HCT116 (cell line): ENCODE measurements around the gene LTA4H. TPM values are rescaled to one million over a fixed set of nuclear protein-coding genes. Genes with fewer than 3 reads are reported as not detected.

Source experiments
- ATAC-seq: fragments of 200-7000 bp; cut with Tn5 transposase; 2 replicates; pipeline ENCODE4 v1.9.1; 2020; ENCODE audit warnings: mild to moderate bottlenecking, moderate library complexity
- BruUV-seq: library from RNA; stranded (reverse); fragments of 400-500 nt; replicated peaks from 2 replicates; lab custom pipeline; 2021; lab: Mats Ljungman, UMichigan
- CTCF ChIA-PET: fragments of 300-600 bp; sonication (Branson Sonifier 250); formaldehyde crosslinking; loops from one replicate; lab custom pipeline; 2021; ENCODE audit warnings: antibody characterized with exemption; lab: Charles Lee
- POLR2A ChIA-PET: fragments of 300-600, 350-600 bp; sonication (Branson Sonifier 250); formaldehyde crosslinking; loops from one replicate; lab custom pipeline; 2021; ENCODE audit warnings: antibody characterized with exemption; lab: Charles Lee
- RAD21 ChIA-PET, 2 experiments: fragments of 300-600 bp; sonication (Branson Sonifier 250); formaldehyde crosslinking; loops; one replicate each; lab custom pipeline; 2023; ENCODE audit warnings: low total read pairs in 2 of 2; ENCODE audit not compliant: uncharacterized antibody in 2 of 2, unreplicated experiment in 2 of 2, low non-redundant PET in 1 of 2; lab: Charles Lee
- DNase-seq: peaks from one replicate; pipeline ENCODE4 v3.0.0-alpha.2; 2010; ENCODE audit warnings: low read depth, low spot score
- H2AFZ ChIP-seq: fragments of 200-600 bp; shearing (Covaris generic), sonication (generic); 2 replicates; pipeline ENCODE4 v1.6.1; 2017; ENCODE audit warnings: low read depth, mixed run types, mixed read lengths, antibody characterized with exemption, low read length; ENCODE audit not compliant: poor library complexity, severe bottlenecking
- H3K27ac ChIP-seq: 2 replicates; pipeline ENCODE4 v1.5.1; 2012; ENCODE audit warnings: low read depth, low read length
- H3K27me3 ChIP-seq: fragments of 200-600 bp; sonication (generic); 2 replicates; pipeline ENCODE4 v1.6.1; 2016; ENCODE audit warnings: mixed run types, low read length, mixed read lengths; ENCODE audit not compliant: insufficient read depth
- H3K36me3 ChIP-seq, 2 experiments: fragments of 200-500 bp in 1 of 2; fragments of 200-600 bp in 1 of 2; sonication (Bioruptor generic) in 1 of 2; sonication (generic) in 1 of 2; 2 replicates each; pipeline versions ENCODE4 v1.5.1 to v1.6.1; 2014 to 2016; ENCODE audit warnings: low read length in 2 of 2, inconsistent platforms in 1 of 2, mixed read lengths in 1 of 2, mixed run types in 1 of 2; ENCODE audit not compliant: insufficient read depth in 2 of 2, control insufficient read depth in 1 of 2
- H3K4me1 ChIP-seq, 2 experiments: fragments of 200-600 bp in 1 of 2; sonication (generic) in 1 of 2; 2 replicates each; pipeline versions ENCODE4 v1.5.1 to v1.6.1; 2012 to 2017; ENCODE audit warnings: low read length in 2 of 2, inconsistent platforms in 1 of 2, mild to moderate bottlenecking in 1 of 2, mixed read lengths in 1 of 2, mixed run types in 1 of 2, moderate library complexity in 1 of 2; ENCODE audit not compliant: insufficient read depth in 2 of 2, control insufficient read depth in 1 of 2
- H3K4me2 ChIP-seq: fragments of 200-600 bp; sonication (generic); 2 replicates; pipeline ENCODE4 v1.6.1; 2017; ENCODE audit warnings: mixed run types, low read length, mixed read lengths
- H3K4me3 ChIP-seq, 2 experiments: fragments of 200-600 bp in 1 of 2; sonication (generic) in 1 of 2; replicated peaks in 1 of 2; 2 replicates each; pipeline ENCODE4 v1.5.1; 2011 to 2016; ENCODE audit warnings: low read length in 2 of 2, control low read depth in 1 of 2, low read depth in 1 of 2, mild to moderate bottlenecking in 1 of 2, mixed read lengths in 1 of 2, mixed run types in 1 of 2
- H3K79me2 ChIP-seq: fragments of 200-600 bp; sonication (generic); 2 replicates; pipeline ENCODE4 v1.6.1; 2017; ENCODE audit warnings: mild to moderate bottlenecking, mixed run types, low read length, moderate library complexity, mixed read lengths; ENCODE audit not compliant: insufficient read depth
- H3K9ac ChIP-seq: fragments of 200-600 bp; sonication (generic); 2 replicates; pipeline ENCODE4 v1.6.1; 2016; ENCODE audit warnings: low read length, mixed read lengths
- H3K9me2 ChIP-seq: fragments of 200-600 bp; sonication (generic), shearing (Covaris generic); 2 replicates; pipeline ENCODE4 v1.6.1; 2017; ENCODE audit warnings: mixed run types, mild to moderate bottlenecking, moderate library complexity; ENCODE audit not compliant: insufficient read depth
- H3K9me3 ChIP-seq, 2 experiments: fragments of 200-500 bp in 1 of 2; fragments of 200-600 bp in 1 of 2; sonication (Bioruptor generic) in 1 of 2; sonication (generic) in 1 of 2; 2 replicates each; pipeline ENCODE4 v1.6.1; 2014 to 2017; ENCODE audit warnings: low read length in 2 of 2, mixed read lengths in 2 of 2, inconsistent platforms in 1 of 2, low read depth in 1 of 2, mild to moderate bottlenecking in 1 of 2, mixed run types in 1 of 2, moderate library complexity in 1 of 2; ENCODE audit not compliant: control insufficient read depth in 1 of 2, insufficient read depth in 1 of 2
- H4K20me1 ChIP-seq: fragments of 200-600 bp; sonication (generic), shearing (Covaris generic); 2 replicates; pipeline ENCODE4 v1.6.1; 2017; ENCODE audit warnings: mixed run types, mild to moderate bottlenecking, moderate library complexity; ENCODE audit not compliant: insufficient read depth
- CBX3 ChIP-seq: IDR thresholded peaks from 2 replicates; pipeline ENCODE4 v1.6.1; 2012; ENCODE audit warnings: low read depth
- EZH2phosphoT487 ChIP-seq: fragments of 200-600 bp; IDR thresholded peaks from 2 replicates; pipeline ENCODE4 v1.6.1; 2018; ENCODE audit warnings: antibody characterized with exemption, borderline replicate concordance
- JUND ChIP-seq: IDR thresholded peaks from 2 replicates; pipeline ENCODE4 v1.6.1; 2012
- POLR2AphosphoS5 ChIP-seq: IDR thresholded peaks from 2 replicates; pipeline ENCODE4 v1.6.1; 2011; ENCODE audit warnings: mild to moderate bottlenecking, low read depth, low read length, moderate library complexity
- SRF ChIP-seq: IDR thresholded peaks from 2 replicates; pipeline ENCODE4 v1.6.1; 2012; ENCODE audit warnings: low read depth
- ZNF274 ChIP-seq: fragments of 200-500 bp; sonication (Bioruptor generic); IDR thresholded peaks from 2 replicates; pipeline ENCODE4 v1.6.1; 2014; ENCODE audit warnings: mild to moderate bottlenecking, low read depth, low read length, inconsistent platforms
- intact Hi-C: fragments of 100-400 bp; cut with micrococcal nuclease; formaldehyde crosslinking; loops from 2 replicates; pipeline ENCODE4 v1.10.0; 2022
- total RNA-seq: library from RNA; stranded (reverse); gene quantifications from one replicate; pipeline ENCODE4 v1.2.1, GENCODE V29; 2021; ENCODE audit not compliant: unreplicated experiment
- TF ChIP-seq, protein P1 (sequence below): IDR thresholded peaks from 2 replicates; pipeline ENCODE4 v1.6.1; 2012
- TF ChIP-seq, protein P2 (sequence below): IDR thresholded peaks from 2 replicates; pipeline ENCODE4 v1.6.1; 2012; ENCODE audit warnings: low read depth

The LTA4H gene
- total RNA-seq, 1 experiment from 2014 or later, result 163 TPM

DNA sequence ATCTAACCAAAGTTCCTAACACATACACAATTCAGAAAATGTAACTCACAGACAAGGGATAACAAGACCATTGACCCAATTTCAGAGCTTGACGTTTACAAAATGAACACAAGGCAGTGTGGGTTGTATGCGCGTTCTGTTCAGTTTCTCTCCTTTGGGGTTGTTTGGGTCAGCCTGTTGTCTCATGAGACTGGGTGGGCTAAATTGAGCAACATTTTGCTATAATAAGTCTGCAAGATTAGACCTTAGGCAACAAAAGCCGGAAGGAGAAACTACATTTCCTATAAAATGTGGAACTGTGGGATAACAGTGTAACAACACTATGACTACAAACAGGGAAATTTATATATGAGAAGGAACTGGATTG lies 18.8 kb upstream of the LTA4H start:
- no peak overlapping the region for H3K9ac ChIP-seq
- no peaks in the 10 kb centered on the region for H3K9me2 ChIP-seq
- no peaks in the 10 kb centered on the region for H3K79me2 ChIP-seq
- no peaks in the 10 kb centered on the region for H3K9me3 ChIP-seq
- BruUV-seq, result no TSS peak
- intact Hi-C loops, result no loop called here
- no peak for DNase-seq
- H3K4me1 ChIP-seq, result peaks cover under 1 to 4% of the 10 kb centered on the region in 2 experiments; a peak in 3 of 4 replicates
- TF ChIP-seq EZH2phosphoT487 (no peak), ZNF274 (no peak), CBX3 (no peak), POLR2AphosphoS5 (no peak), SRF (no peak), JUND (no peak)
- TF ChIP-seq, protein P1, sequence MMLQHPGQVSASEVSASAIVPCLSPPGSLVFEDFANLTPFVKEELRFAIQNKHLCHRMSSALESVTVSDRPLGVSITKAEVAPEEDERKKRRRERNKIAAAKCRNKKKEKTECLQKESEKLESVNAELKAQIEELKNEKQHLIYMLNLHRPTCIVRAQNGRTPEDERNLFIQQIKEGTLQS, result no peak
- TF ChIP-seq, protein P2, sequence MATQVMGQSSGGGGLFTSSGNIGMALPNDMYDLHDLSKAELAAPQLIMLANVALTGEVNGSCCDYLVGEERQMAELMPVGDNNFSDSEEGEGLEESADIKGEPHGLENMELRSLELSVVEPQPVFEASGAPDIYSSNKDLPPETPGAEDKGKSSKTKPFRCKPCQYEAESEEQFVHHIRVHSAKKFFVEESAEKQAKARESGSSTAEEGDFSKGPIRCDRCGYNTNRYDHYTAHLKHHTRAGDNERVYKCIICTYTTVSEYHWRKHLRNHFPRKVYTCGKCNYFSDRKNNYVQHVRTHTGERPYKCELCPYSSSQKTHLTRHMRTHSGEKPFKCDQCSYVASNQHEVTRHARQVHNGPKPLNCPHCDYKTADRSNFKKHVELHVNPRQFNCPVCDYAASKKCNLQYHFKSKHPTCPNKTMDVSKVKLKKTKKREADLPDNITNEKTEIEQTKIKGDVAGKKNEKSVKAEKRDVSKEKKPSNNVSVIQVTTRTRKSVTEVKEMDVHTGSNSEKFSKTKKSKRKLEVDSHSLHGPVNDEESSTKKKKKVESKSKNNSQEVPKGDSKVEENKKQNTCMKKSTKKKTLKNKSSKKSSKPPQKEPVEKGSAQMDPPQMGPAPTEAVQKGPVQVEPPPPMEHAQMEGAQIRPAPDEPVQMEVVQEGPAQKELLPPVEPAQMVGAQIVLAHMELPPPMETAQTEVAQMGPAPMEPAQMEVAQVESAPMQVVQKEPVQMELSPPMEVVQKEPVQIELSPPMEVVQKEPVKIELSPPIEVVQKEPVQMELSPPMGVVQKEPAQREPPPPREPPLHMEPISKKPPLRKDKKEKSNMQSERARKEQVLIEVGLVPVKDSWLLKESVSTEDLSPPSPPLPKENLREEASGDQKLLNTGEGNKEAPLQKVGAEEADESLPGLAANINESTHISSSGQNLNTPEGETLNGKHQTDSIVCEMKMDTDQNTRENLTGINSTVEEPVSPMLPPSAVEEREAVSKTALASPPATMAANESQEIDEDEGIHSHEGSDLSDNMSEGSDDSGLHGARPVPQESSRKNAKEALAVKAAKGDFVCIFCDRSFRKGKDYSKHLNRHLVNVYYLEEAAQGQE, result no peak
- RAD21 ChIA-PET, result no interaction called here
- no peak overlapping the region for H3K4me3 ChIP-seq
- CTCF ChIA-PET, result interaction anchor here (1.2 kb wide), 1 partner anchor 161 kb away, joined by 4 read pairs; no protein-coding TSS in a partner anchor
- no peak for ATAC-seq
- H3K27ac ChIP-seq, result no peak overlapping the region
- H2AFZ ChIP-seq, result no peak overlapping the region
- POLR2A ChIA-PET, result no interaction called here
- H3K4me2 ChIP-seq, result no peak overlapping the region
- H3K36me3 ChIP-seq, result no peaks in the 10 kb centered on the region
- no peaks in the 10 kb centered on the region for H3K27me3 ChIP-seq
- H4K20me1 ChIP-seq, result no peaks in the 10 kb centered on the region
